Fibroblast of lung (primary cell): ENCODE measurements around the gene SETDB2. TPM values are rescaled to one million over a fixed set of nuclear protein-coding genes. Genes with fewer than 3 reads are reported as not detected.

Source experiments
- DNase-seq, 2 donors: peaks; one replicate each; pipeline versions ENCODE4 v3.0.0 to v3.0.0-alpha.2; 2010; ENCODE audit warnings: low read depth in 2 of 2
- H2AFZ ChIP-seq: 2 replicates; pipeline ENCODE4 v1.5.1; 2012; ENCODE audit warnings: low read length, control low read depth, inconsistent platforms
- H3K27ac ChIP-seq: 2 replicates; pipeline ENCODE4 v1.5.1; 2011; ENCODE audit warnings: low read length, control low read depth; ENCODE audit not compliant: insufficient read depth
- H3K27me3 ChIP-seq: 2 replicates; pipeline ENCODE4 v1.5.1; 2011; ENCODE audit warnings: mild to moderate bottlenecking, low read length; ENCODE audit not compliant: control insufficient read depth, insufficient read depth
- H3K36me3 ChIP-seq: 2 replicates; pipeline ENCODE4 v1.5.1; 2011; ENCODE audit warnings: low read length; ENCODE audit not compliant: control insufficient read depth, insufficient read depth
- H3K4me1 ChIP-seq: 2 replicates; pipeline ENCODE4 v1.5.1; 2011; ENCODE audit warnings: low read length; ENCODE audit not compliant: control insufficient read depth, insufficient read depth; ENCODE audit errors: extremely low read depth
- H3K4me2 ChIP-seq: 2 replicates; pipeline ENCODE4 v1.5.1; 2011; ENCODE audit warnings: low read length, control low read depth; ENCODE audit not compliant: insufficient read depth; ENCODE audit errors: extremely low read depth
- H3K4me3 ChIP-seq, 4 experiments: fragments of 200-600 bp in 1 of 4; sonication (generic) in 1 of 4; replicated peaks in 1 of 4; 2 replicates each; pipeline ENCODE4 v1.5.1; 2011 to 2016; ENCODE audit warnings: low read length in 4 of 4, low read depth in 3 of 4, mild to moderate bottlenecking in 3 of 4, control low read depth in 2 of 4, inconsistent platforms in 1 of 4, mixed read lengths in 1 of 4; ENCODE audit not compliant: insufficient read depth in 1 of 4; ENCODE audit errors: control extremely low read depth in 1 of 4
- H3K79me2 ChIP-seq: 2 replicates; pipeline ENCODE4 v1.5.1; 2012; ENCODE audit warnings: mild to moderate bottlenecking, low read length, inconsistent platforms; ENCODE audit not compliant: control insufficient read depth, insufficient read depth
- H3K9ac ChIP-seq: 2 replicates; pipeline ENCODE4 v1.5.1; 2011; ENCODE audit warnings: mild to moderate bottlenecking, low read length, control low read depth; ENCODE audit not compliant: insufficient read depth
- H3K9me3 ChIP-seq: 2 replicates; pipeline ENCODE4 v1.5.1; 2012; ENCODE audit warnings: low read depth, low read length; ENCODE audit not compliant: control insufficient read depth, insufficient read depth
- H4K20me1 ChIP-seq: 2 replicates; pipeline ENCODE4 v1.5.1; 2011; ENCODE audit warnings: low read length; ENCODE audit not compliant: control insufficient read depth, insufficient read depth; ENCODE audit errors: extremely low read depth
- EZH2 ChIP-seq: IDR thresholded peaks from 2 replicates; pipeline ENCODE4 v1.5.1; 2012; ENCODE audit warnings: low read length, control low read depth, mild to moderate bottlenecking; ENCODE audit errors: missing control alignments
- polyA plus RNA-seq, 2 donors: library from polyadenylated mRNA; depleted of rRNA in 1 of 2; stranded (reverse) in 1 of 2; unstranded in 1 of 2; fragments of >200 nt; gene quantifications; 2 replicates each; pipeline ENCODE4 v1.2.1, GENCODE V29; 2011 to 2012; ENCODE audit warnings: missing spikeins in 1 of 2
- total RNA-seq: library from RNA; depleted of rRNA; stranded (reverse); fragments of >200 nt; gene quantifications from 2 replicates; pipeline ENCODE4 v1.2.1, GENCODE V29; 2014
- TF ChIP-seq, protein P1 (sequence below), 2 donors: IDR thresholded peaks in 1 of 2; conservative IDR thresholded peaks in 1 of 2; 1 replicate in 1 of 2; 2 replicates in 1 of 2; pipeline ENCODE4 v1.5.1; 2011 to 2012; ENCODE audit warnings: low read length in 2 of 2, control low read depth in 1 of 2, inconsistent platforms in 1 of 2, low read depth in 1 of 2, mild to moderate bottlenecking in 1 of 2

SETDB2 gene
- total and polyA plus RNA-seq, 2 donors (not counting 1 experiment from before 2014, with no cell fraction given): 10.4 to 13.7 TPM

- Histone ChIP-seq H3K79me2 (no peaks in the 10 kb centered on the region), H3K4me2 (no peak overlapping the region), H3K27me3 (no peaks in the 10 kb centered on the region), H3K9ac (no peak overlapping the region), H3K4me3 (no peak overlapping the region), H3K9me3 (no peaks in the 10 kb centered on the region), H3K36me3 (peaks cover 9% of the 10 kb centered on the region), H4K20me1 (no peaks in the 10 kb centered on the region), H3K27ac (no peak overlapping the region), H2AFZ (no peak overlapping the region), H3K4me1 (no peaks in the 10 kb centered on the region)
- no peak for DNase-seq
- no peak for TF ChIP-seq EZH2
- TF ChIP-seq, protein P1, sequence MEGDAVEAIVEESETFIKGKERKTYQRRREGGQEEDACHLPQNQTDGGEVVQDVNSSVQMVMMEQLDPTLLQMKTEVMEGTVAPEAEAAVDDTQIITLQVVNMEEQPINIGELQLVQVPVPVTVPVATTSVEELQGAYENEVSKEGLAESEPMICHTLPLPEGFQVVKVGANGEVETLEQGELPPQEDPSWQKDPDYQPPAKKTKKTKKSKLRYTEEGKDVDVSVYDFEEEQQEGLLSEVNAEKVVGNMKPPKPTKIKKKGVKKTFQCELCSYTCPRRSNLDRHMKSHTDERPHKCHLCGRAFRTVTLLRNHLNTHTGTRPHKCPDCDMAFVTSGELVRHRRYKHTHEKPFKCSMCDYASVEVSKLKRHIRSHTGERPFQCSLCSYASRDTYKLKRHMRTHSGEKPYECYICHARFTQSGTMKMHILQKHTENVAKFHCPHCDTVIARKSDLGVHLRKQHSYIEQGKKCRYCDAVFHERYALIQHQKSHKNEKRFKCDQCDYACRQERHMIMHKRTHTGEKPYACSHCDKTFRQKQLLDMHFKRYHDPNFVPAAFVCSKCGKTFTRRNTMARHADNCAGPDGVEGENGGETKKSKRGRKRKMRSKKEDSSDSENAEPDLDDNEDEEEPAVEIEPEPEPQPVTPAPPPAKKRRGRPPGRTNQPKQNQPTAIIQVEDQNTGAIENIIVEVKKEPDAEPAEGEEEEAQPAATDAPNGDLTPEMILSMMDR (conservative IDR thresholded peaks at IDR 0.05 in 1 of 2, IDR thresholded peaks at IDR 0.05 in 1 of 2; ENCODE audit: low read depth in 1 of 2, low read length in 2 of 2): no peak
Observed at GRCh38 chr13:49516467-49516866, 72.4 kb downstream of the SETDB2 start.

DNA sequence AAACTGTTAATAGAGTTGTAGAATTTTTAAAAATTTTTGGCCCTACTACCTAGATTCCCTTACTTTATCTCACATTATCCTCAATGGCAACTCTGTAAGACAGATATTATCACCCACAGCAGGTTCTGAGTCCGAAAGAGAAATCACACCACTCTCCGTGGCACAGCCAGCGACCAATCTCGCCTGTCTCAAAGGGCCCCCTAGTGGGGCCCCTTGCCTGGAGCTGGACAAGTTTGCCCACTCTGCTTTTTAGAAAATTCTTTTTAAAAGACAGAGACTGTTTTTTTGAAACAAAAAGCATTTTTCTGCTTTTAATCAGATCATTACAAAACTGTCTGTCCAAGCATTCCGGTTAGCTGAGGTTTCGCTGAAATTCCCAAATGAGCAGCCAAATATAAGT, 73.4 kb downstream of the SETDB2 start:
- H3K4me3 ChIP-seq: no peak overlapping the region
- peak in 1 of 2 donors; percentile 31 for DNase-seq
- H3K4me1 ChIP-seq: no peaks in the 10 kb centered on the region
- H4K20me1 ChIP-seq: no peaks in the 10 kb centered on the region
- no peaks in the 10 kb centered on the region for H3K79me2 ChIP-seq
- no peaks in the 10 kb centered on the region for H3K9me3 ChIP-seq
- no peak overlapping the region for H3K9ac ChIP-seq
- H2AFZ ChIP-seq: no peak overlapping the region
- no peak for TF ChIP-seq EZH2
- TF ChIP-seq, protein P1 (conservative IDR thresholded peaks at IDR 0.05 in 1 of 2, IDR thresholded peaks at IDR 0.05 in 1 of 2; ENCODE audit: low read depth in 1 of 2, low read length in 2 of 2): peak; percentile 43 to 46
- H3K4me2 ChIP-seq: no peak overlapping the region
- H3K36me3 ChIP-seq: peaks cover 9% of the 10 kb centered on the region
- H3K27ac ChIP-seq: no peak overlapping the region
- no peaks in the 10 kb centered on the region for H3K27me3 ChIP-seq

DNA sequence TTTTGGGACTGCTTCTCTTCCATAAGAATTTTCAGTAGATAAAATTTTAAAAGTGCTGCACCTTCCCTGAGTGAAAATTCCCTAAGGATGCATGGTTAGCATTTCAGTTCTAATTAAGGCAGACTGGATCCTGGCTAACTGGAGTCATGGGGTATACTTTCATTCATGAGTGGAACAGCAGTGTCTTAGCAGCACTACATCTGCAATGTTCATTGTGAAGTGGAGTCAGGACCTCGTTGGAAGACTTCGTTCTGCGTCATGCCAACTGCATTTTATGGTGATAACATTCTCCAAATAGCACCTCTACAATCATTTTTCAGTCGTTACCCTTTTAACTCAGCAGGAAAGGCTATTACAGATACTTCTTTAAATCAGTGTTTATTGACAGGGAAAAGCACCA, 77.2 kb downstream of the SETDB2 start:
- no peak overlapping the region for H3K9ac ChIP-seq
- no peaks in the 10 kb centered on the region for H3K27me3 ChIP-seq
- no peaks in the 10 kb centered on the region for H3K9me3 ChIP-seq
- H3K27ac ChIP-seq: no peak overlapping the region
- DNase-seq: no peak
- peaks cover 6% of the 10 kb centered on the region for H3K36me3 ChIP-seq
- TF ChIP-seq, protein P1 (conservative IDR thresholded peaks at IDR 0.05 in 1 of 2, IDR thresholded peaks at IDR 0.05 in 1 of 2; ENCODE audit: low read depth in 1 of 2, low read length in 2 of 2): no peak
- TF ChIP-seq EZH2: no peak
- H2AFZ ChIP-seq: no peak overlapping the region
- H3K79me2 ChIP-seq: no peaks in the 10 kb centered on the region
- no peaks in the 10 kb centered on the region for H3K4me1 ChIP-seq
- no peak overlapping the region for H3K4me3 ChIP-seq
- no peaks in the 10 kb centered on the region for H4K20me1 ChIP-seq
- H3K4me2 ChIP-seq: no peak overlapping the region
